HL-60 (cell line): ENCODE data around the gene ZNF346.

ENCODE experiments used
- DNase-seq, 2 experiments: peaks; one replicate each; pipeline ENCODE4 v3.0.0-alpha.2; 2010 to 2020; ENCODE audit warnings: low read depth in 1 of 2, low spot score in 1 of 2
- H3K27ac ChIP-seq: fragments of 250-450 bp; sonication (Bioruptor Pico); replicated peaks from 2 replicates; pipeline ENCODE4 v1.5.1; 2020; ENCODE audit warnings: mild to moderate bottlenecking, moderate library complexity
- H3K27me3 ChIP-seq: fragments of 250-450 bp; sonication (Bioruptor Pico); 2 replicates; pipeline ENCODE4 v1.5.1; 2021; ENCODE audit warnings: mild to moderate bottlenecking, moderate library complexity; ENCODE audit not compliant: insufficient read depth, poor library complexity, severe bottlenecking
- H3K4me3 ChIP-seq: replicated peaks from 2 replicates; pipeline ENCODE4 v1.5.1; 2011; ENCODE audit warnings: mild to moderate bottlenecking, control low read depth, low read length; ENCODE audit not compliant: insufficient read depth
- GABPA ChIP-seq: IDR thresholded peaks from 2 replicates; pipeline ENCODE4 v1.6.1; 2012; ENCODE audit warnings: low read depth
- POLR2AphosphoS5 ChIP-seq: IDR thresholded peaks from 2 replicates; pipeline ENCODE4 v1.6.1; 2012; ENCODE audit warnings: low read depth
- SPI1 ChIP-seq: IDR thresholded peaks from 2 replicates; pipeline ENCODE4 v1.6.1; 2012; ENCODE audit warnings: low read depth, mild to moderate bottlenecking, borderline replicate concordance
- TF ChIP-seq, protein P1 (sequence below): IDR thresholded peaks from 2 replicates; pipeline ENCODE4 v1.6.1; 2012; ENCODE audit warnings: low read depth; ENCODE audit not compliant: insufficient replicate concordance
- TF ChIP-seq, protein P2 (sequence below): IDR thresholded peaks from one replicate; pipeline ENCODE4 v1.5.1; 2011; ENCODE audit warnings: low read length, control low read depth, inconsistent platforms; ENCODE audit not compliant: insufficient read depth

Gene ZNF346

DNA sequence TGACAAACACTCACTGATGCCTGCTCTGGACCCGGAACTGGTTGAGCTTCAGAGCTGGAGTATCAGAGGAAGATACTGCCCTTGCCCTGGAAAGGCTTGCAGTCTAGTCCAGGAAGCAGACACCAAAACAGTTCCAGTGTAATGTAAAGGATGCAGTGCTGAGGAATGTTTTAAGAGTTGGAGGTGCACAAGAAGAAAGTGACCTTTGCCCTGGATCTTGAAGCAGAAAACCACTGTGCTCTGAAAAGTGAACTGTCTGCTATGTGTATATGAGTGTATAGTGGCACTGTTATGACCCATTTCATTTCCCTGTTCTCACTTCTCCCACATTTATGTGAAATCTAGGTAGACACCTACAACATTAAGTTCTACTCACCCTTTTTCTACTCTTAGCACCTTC, 2.1 kb downstream of the ZNF346 start:
- no peak for TF ChIP-seq GABPA
- TF ChIP-seq SPI1, result no peak
- TF ChIP-seq POLR2AphosphoS5, result no peak
- TF ChIP-seq, protein P1, sequence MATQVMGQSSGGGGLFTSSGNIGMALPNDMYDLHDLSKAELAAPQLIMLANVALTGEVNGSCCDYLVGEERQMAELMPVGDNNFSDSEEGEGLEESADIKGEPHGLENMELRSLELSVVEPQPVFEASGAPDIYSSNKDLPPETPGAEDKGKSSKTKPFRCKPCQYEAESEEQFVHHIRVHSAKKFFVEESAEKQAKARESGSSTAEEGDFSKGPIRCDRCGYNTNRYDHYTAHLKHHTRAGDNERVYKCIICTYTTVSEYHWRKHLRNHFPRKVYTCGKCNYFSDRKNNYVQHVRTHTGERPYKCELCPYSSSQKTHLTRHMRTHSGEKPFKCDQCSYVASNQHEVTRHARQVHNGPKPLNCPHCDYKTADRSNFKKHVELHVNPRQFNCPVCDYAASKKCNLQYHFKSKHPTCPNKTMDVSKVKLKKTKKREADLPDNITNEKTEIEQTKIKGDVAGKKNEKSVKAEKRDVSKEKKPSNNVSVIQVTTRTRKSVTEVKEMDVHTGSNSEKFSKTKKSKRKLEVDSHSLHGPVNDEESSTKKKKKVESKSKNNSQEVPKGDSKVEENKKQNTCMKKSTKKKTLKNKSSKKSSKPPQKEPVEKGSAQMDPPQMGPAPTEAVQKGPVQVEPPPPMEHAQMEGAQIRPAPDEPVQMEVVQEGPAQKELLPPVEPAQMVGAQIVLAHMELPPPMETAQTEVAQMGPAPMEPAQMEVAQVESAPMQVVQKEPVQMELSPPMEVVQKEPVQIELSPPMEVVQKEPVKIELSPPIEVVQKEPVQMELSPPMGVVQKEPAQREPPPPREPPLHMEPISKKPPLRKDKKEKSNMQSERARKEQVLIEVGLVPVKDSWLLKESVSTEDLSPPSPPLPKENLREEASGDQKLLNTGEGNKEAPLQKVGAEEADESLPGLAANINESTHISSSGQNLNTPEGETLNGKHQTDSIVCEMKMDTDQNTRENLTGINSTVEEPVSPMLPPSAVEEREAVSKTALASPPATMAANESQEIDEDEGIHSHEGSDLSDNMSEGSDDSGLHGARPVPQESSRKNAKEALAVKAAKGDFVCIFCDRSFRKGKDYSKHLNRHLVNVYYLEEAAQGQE, result no peak
- TF ChIP-seq, protein P2, sequence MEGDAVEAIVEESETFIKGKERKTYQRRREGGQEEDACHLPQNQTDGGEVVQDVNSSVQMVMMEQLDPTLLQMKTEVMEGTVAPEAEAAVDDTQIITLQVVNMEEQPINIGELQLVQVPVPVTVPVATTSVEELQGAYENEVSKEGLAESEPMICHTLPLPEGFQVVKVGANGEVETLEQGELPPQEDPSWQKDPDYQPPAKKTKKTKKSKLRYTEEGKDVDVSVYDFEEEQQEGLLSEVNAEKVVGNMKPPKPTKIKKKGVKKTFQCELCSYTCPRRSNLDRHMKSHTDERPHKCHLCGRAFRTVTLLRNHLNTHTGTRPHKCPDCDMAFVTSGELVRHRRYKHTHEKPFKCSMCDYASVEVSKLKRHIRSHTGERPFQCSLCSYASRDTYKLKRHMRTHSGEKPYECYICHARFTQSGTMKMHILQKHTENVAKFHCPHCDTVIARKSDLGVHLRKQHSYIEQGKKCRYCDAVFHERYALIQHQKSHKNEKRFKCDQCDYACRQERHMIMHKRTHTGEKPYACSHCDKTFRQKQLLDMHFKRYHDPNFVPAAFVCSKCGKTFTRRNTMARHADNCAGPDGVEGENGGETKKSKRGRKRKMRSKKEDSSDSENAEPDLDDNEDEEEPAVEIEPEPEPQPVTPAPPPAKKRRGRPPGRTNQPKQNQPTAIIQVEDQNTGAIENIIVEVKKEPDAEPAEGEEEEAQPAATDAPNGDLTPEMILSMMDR, result no peak
- Histone ChIP-seq H3K27me3 (no peaks in the 10 kb centered on the region), H3K4me3 (no peak overlapping the region), H3K27ac (no peak overlapping the region)
- DNase-seq, result no peak

DNA sequence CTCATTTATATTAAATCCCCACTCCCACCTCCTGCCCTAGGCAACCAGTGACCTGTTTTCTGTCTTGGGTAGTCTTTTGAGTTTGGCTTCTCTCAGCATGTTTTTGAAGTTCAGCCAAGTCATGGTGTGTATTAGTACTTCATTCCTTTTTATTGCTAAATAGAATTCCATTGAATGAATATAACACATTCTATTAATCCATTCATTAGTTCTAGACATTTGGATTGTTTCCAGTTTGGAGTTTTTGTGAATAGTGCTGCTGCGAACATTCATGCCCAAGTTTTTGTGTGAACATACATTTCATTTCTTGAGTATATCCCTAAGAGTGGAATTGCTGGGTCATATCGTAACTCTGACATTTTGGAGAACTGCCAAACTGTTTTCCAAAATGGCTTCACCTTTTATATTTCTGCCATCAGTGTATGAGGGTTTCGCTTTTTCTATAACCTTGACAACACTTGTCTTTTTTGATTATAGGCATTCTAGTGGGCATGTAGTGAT, 2.7 kb downstream of the ZNF346 start:
- no peak for DNase-seq
- H3K27me3 ChIP-seq, result no peaks in the 10 kb centered on the region
- H3K27ac ChIP-seq, result no peak overlapping the region
- no peak for TF ChIP-seq POLR2AphosphoS5
- TF ChIP-seq, protein P1, result no peak
- no peak for TF ChIP-seq GABPA
- TF ChIP-seq, protein P2, result no peak
- no peak for TF ChIP-seq SPI1
- no peak overlapping the region for H3K4me3 ChIP-seq

DNA sequence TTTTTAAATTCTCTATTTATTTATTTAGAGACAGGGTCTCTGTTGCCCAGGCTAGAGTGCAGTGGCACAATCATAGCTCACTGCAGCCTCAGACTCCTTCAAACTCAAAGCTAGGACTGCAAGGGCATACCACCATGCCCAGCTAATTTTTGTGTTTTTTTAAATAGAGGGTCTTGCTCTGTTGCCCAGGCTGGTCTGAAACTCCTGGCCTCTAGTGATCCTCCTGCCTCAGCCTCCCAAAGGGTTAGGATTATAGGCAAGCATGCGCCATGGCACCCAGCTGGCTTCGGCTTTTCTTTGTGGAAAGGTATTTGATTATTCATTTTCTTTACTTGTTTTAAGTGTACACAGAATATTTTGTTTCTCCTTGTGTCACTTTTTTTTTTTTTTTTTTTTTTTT, 5.2 kb downstream of the ZNF346 start:
- no peak for DNase-seq
- TF ChIP-seq, protein P2, result no peak
- TF ChIP-seq, protein P1, result no peak
- TF ChIP-seq GABPA, result no peak
- no peak for TF ChIP-seq POLR2AphosphoS5
- TF ChIP-seq SPI1, result no peak
- H3K4me3 ChIP-seq, result no peak overlapping the region

More for the DNA sequence above, 5.2 kb downstream of the ZNF346 start:
- Histone ChIP-seq H3K27ac (no peak overlapping the region), H3K27me3 (no peaks in the 10 kb centered on the region)
